HT-29 (cell line): ENCODE measurements around the gene COMMD4. TPM values are rescaled to one million over a fixed set of nuclear protein-coding genes. Genes with fewer than 3 reads are reported as not detected.
A peak's percentile ranks its signal among the peaks of the same experiment; 100 is the strongest.
"Not testable (repeated sequence)": the region's sequence is repeated elsewhere in the genome, so short reads cannot be mapped to it uniquely, and the experiment has no call there.

Experiments
- DNase-seq: peaks from one replicate; pipeline ENCODE4 v3.0.0-alpha.2; 2015; ENCODE audit warnings: low spot score
- total RNA-seq: library from RNA; depleted of rRNA; stranded (reverse); fragments of >200 nt; shearing (Covaris generic); gene quantifications from 2 replicates; pipeline ENCODE4 v1.2.3, GENCODE V29; 2014

COMMD4 gene
- total RNA-seq, 1 experiment from 2014 or later: 266 TPM

- not testable (repeated sequence) for DNase-seq
Observed at GRCh38 chr15:75332093-75332492, 3.8 kb upstream of the COMMD4 start.

GRCh38 chr15:75333654-75334419 is 2.0 kb upstream of the COMMD4 start:
- DNase-seq: not testable (repeated sequence)

- no peak for DNase-seq
Observed at GRCh38 chr15:75335313-75335704, 554 bp upstream of the COMMD4 start.

GRCh38 chr15:75338661-75339240 is 2.9 kb downstream of the COMMD4 start:
- DNase-seq: no peak

GRCh38 chr15:75339531-75340240 is 3.8 kb downstream of the COMMD4 start:
- DNase-seq: no peak

GRCh38 chr15:75342221-75342620 is 6.4 kb downstream of the COMMD4 start:
- no peak for DNase-seq

- not testable (repeated sequence) for DNase-seq
Observed at GRCh38 chr15:75343953-75344352, 8.1 kb downstream of the COMMD4 start.

GRCh38 chr15:75346796-75347221 is 10.9 kb downstream of the COMMD4 start, which contains the start of gene NEIL1:
TSS of gene NEIL1 (plus strand) at chr15:75347039. CDS start at chr15:75348906, 1,867 bp downstream.
- no peak for DNase-seq

GRCh38 chr15:75347222-75348033 is 11.6 kb downstream of the COMMD4 start:
- no peak for DNase-seq

- DNase-seq: no peak
Observed at GRCh38 chr15:75348034-75348561, 12.2 kb downstream of the COMMD4 start.

- DNase-seq: peak; percentile 35
Observed at GRCh38 chr15:75348562-75349350, 12.9 kb downstream of the COMMD4 start.

- not testable (repeated sequence) for DNase-seq
Observed at GRCh38 chr15:75349351-75349669, 13.4 kb downstream of the COMMD4 start.

- DNase-seq: no peak
Observed at GRCh38 chr15:75349851-75350588, 14.2 kb downstream of the COMMD4 start.

GRCh38 chr15:75350601-75351361 is 14.9 kb downstream of the COMMD4 start:
- DNase-seq: no peak

- no peak for DNase-seq
Observed at GRCh38 chr15:75352186-75353080, 16.6 kb downstream of the COMMD4 start.

- no peak for DNase-seq
Observed at GRCh38 chr15:75353604-75354003, 17.7 kb downstream of the COMMD4 start.

- no peak for DNase-seq
Observed at GRCh38 chr15:75354454-75354853, 18.6 kb downstream of the COMMD4 start.

GRCh38 chr15:75355369-75355768 is 19.5 kb downstream of the COMMD4 start:
- DNase-seq: no peak
